ENCODE measurements around the gene CUEDC1. TPM values are rescaled to one million over a fixed set of nuclear protein-coding genes. Genes with fewer than 3 reads are reported as not detected.

CUEDC1 gene
- polyA plus RNA-seq, 2 of the 4 experiments (the other 2 are of a cell fraction), result 44.3 to 90.6 TPM

- ChIA-PET CTCF (interaction anchor here (23.5 to 48.7 kb wide), 3 partner anchors 9 to 115 kb away, joined by 859 to 1377 read pairs (median 859); partner anchors contain the start of genes MRPS23, SRSF1 and VEZF1), POLR2A (no interaction called here)
- TF ChIP-seq KDM1A (IDR thresholded peaks at IDR 0.05; ENCODE audit: low read depth) (peak; percentile 57; the same call in 1 of the 2 replicates), JUNB (IDR thresholded peaks at IDR 0.05) (no peak)
- WGBS (ENCODE audit: missing lambda C conversion rate), result 89% methylated on average over 4 of the region's 4 CpGs
- peak overlapping the region in 1 of 2 experiments; percentile 46; a peak in 3 of 6 replicates for H3K27ac ChIP-seq
- no peak overlapping the region for H3K4me2 ChIP-seq
- no peak overlapping the region for H3K4me3 ChIP-seq
- H3K9me3 ChIP-seq, result no peaks in the 10 kb centered on the region
- DNase-seq (ENCODE audit: low read depth in 1 of 2, low spot score in 1 of 2) (no peak), ATAC-seq (no peak), FAIRE-seq (no peak)
- peaks cover 54% of the 10 kb centered on the region for H3K4me1 ChIP-seq
Observed at GRCh38 chr17:57886020-57886419, 69.2 kb downstream of the CUEDC1 start.

- ATAC-seq (no peak), DNase-seq (ENCODE audit: low read depth in 1 of 2, low spot score in 1 of 2) (no peak), FAIRE-seq (no peak)
- ChIA-PET POLR2A (no interaction called here), CTCF (interaction anchor here (1.1 to 48.7 kb wide), 5 partner anchors 10 to 116 kb away, joined by 3 to 1377 read pairs (median 859); partner anchors contain the start of genes MRPS23, SRSF1 and VEZF1)
- no peak overlapping the region for H3K4me2 ChIP-seq
- peak overlapping the region in 1 of 2 experiments; percentile 46; a peak in 3 of 6 replicates for H3K27ac ChIP-seq
- H3K4me1 ChIP-seq, result peaks cover 54% of the 10 kb centered on the region
- H3K4me3 ChIP-seq, result no peak overlapping the region
- TF ChIP-seq HMGXB4 (CRISPR knock-in tag; IDR thresholded peaks at IDR 0.05; ENCODE audit: borderline replicate concordance) (no peak), MAX (IDR thresholded peaks at IDR 0.05) (no peak), NR3C1 (IDR thresholded peaks at IDR 0.05) (no peak), ZC3H11A (IDR thresholded peaks at IDR 0.05) (no peak), SMC3 (IDR thresholded peaks at IDR 0.05) (no peak), EHMT2 (IDR thresholded peaks at IDR 0.05; ENCODE audit: low read depth) (no peak), RAD21 (conservative IDR thresholded peaks at IDR 0.05 in 1 of 2, IDR thresholded peaks at IDR 0.05 in 1 of 2) (no peak), FOSL2 (IDR thresholded peaks at IDR 0.05) (no peak), FOSL2 (CRISPR knock-in tag; IDR thresholded peaks at IDR 0.05) (no peak), CBX8 (IDR thresholded peaks at IDR 0.05) (no peak), PHF8 (IDR thresholded peaks at IDR 0.05; ENCODE audit: borderline replicate concordance, low read depth) (no peak), E2F6 (IDR thresholded peaks at IDR 0.05; ENCODE audit: borderline replicate concordance, low read depth) (no peak), EHF (CRISPR knock-in tag; IDR thresholded peaks at IDR 0.05) (no peak), POLR2AphosphoS2 (conservative IDR thresholded peaks at IDR 0.05; ENCODE audit: low read length) (no peak), NPAS2 (CRISPR knock-in tag; IDR thresholded peaks at IDR 0.05; ENCODE audit: borderline replicate concordance) (no peak), MAFK (IDR thresholded peaks at IDR 0.05; ENCODE audit: partially characterized antibody) (no peak), FOXS1 (CRISPR knock-in tag; IDR thresholded peaks at IDR 0.05) (no peak), CHD4 (IDR thresholded peaks at IDR 0.05; ENCODE audit: borderline replicate concordance) (no peak), MAZ (IDR thresholded peaks at IDR 0.05; ENCODE audit: borderline replicate concordance, low read depth, low read length) (no peak), HOXB13 (CRISPR knock-in tag; IDR thresholded peaks at IDR 0.05; ENCODE audit: low read depth) (no peak), POLR2A (IDR thresholded peaks at IDR 0.05; ENCODE audit: low read length) (no peak)
- WGBS (ENCODE audit: missing lambda C conversion rate), result 93% methylated on average over 55 of the region's 67 CpGs
- H3K9me3 ChIP-seq, result no peaks in the 10 kb centered on the region
Observed at GRCh38 chr17:57885148-57885915, 69.9 kb downstream of the CUEDC1 start.
